Prostate gland (tissue), 2 donors: Measurements from ENCODE around the gene KCNG3. TPM values are rescaled to one million over a fixed set of nuclear protein-coding genes. Genes with fewer than 3 reads are reported as not detected.

Experiments used
- DNase-seq: peaks from one replicate; pipeline ENCODE4 v3.0.0-alpha.2; 2019; ENCODE audit warnings: low spot score
- H3K27ac ChIP-seq, 2 donors: fragments of 200-600 bp; sonication (generic); 2 replicates each; pipeline ENCODE4 v1.5.1; 2017 to 2019
- H3K27me3 ChIP-seq: fragments of 200-600 bp; sonication (generic); replicated peaks from 2 replicates; pipeline ENCODE4 v1.5.1; 2019; ENCODE audit not compliant: insufficient read depth
- H3K36me3 ChIP-seq, 2 donors: fragments of 200-600 bp; sonication (generic); 1 replicate in 1 of 2; 2 replicates in 1 of 2; pipeline versions ENCODE4 v1.5.1 to v1.8.1; 2017 to 2019
- H3K4me1 ChIP-seq: fragments of 200-600 bp; sonication (generic); replicated peaks from 2 replicates; pipeline ENCODE4 v1.5.1; 2019
- H3K4me3 ChIP-seq, 2 donors: fragments of 200-600 bp; sonication (generic); 2 replicates each; pipeline ENCODE4 v1.5.1; 2017 to 2019
- H3K9me3 ChIP-seq: fragments of 200-600 bp; sonication (generic); 2 replicates; pipeline ENCODE4 v1.5.1; 2017
- CTCF ChIP-seq, 4 experiments: fragments of 200-600 bp in 2 of 4; fragments of 450-650 bp in 2 of 4; sonication (generic) in 2 of 4; IDR thresholded peaks; 1 replicate in 3 of 4; 2 replicates in 1 of 4; pipeline ENCODE4 v1.5.1; 2016 to 2019; ENCODE audit warnings: antibody characterized with exemption in 4 of 4, mild to moderate bottlenecking in 2 of 4, moderate library complexity in 2 of 4
- POLR2A ChIP-seq: fragments of 450-650 bp; IDR thresholded peaks from one replicate; pipeline ENCODE4 v1.6.1; 2016; ENCODE audit warnings: antibody characterized with exemption, mild to moderate bottlenecking
- POLR2AphosphoS5 ChIP-seq: sonication (generic); formaldehyde crosslinking; IDR thresholded peaks from one replicate; pipeline ENCODE4 v1.6.1; 2017; ENCODE audit warnings: antibody characterized with exemption
- WGBS: methylation state at CpG from one replicate; pipeline ENCODE4 v1.1.5; 2018; 5-methylcytosine and 5-hydroxymethylcytosine counted together
- intact Hi-C: fragments of 100-400 bp; cut with DNase I; formaldehyde crosslinking; loops from one replicate; pipeline ENCODE4 v1.14.2; 2022
- total RNA-seq, 2 donors: library from RNA; depleted of rRNA; stranded (reverse); fragments of >200 nt; gene quantifications; one replicate each; pipeline ENCODE4 v1.1.0, GENCODE V29; 2016

KCNG3 gene
- total RNA-seq, 2 donors from 2014 or later = 0.27 to 4.1 TPM

GRCh38 chr2:42458396-42458795, 35.4 kb downstream of the KCNG3 start:
- Histone ChIP-seq H3K4me3 (no peak overlapping the region), H3K27ac (no peak overlapping the region), H3K4me1 (no peaks in the 10 kb centered on the region), H3K9me3 (no peaks in the 10 kb centered on the region), H3K36me3 (no peaks in the 10 kb centered on the region), H3K27me3 (no peaks in the 10 kb centered on the region)
- no peak for TF ChIP-seq POLR2AphosphoS5
- DNase-seq = no peak
- intact Hi-C loops = no loop called here
- WGBS = 87% methylated on average over 1 of the region's 1 CpG

DNA sequence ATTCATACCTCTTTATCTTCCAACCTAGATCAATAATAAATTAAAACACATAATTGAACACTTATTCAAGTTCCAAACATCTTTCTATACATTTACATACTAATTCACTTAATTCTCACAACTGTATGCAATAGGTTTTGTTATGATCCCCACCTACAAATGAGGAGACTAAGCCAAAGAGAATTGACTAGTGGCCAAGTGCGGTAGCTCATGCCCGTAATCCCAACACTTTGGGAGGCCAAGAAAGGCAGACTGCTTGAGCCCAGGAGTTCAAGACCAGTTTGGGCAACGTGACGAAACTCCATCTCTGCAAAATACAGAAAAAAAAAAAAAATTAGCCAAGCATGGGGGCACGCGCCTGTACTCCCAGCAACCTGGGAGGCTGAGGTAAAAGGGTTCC, 36.8 kb downstream of the KCNG3 start:
- intact Hi-C loops = no loop called here

DNA sequence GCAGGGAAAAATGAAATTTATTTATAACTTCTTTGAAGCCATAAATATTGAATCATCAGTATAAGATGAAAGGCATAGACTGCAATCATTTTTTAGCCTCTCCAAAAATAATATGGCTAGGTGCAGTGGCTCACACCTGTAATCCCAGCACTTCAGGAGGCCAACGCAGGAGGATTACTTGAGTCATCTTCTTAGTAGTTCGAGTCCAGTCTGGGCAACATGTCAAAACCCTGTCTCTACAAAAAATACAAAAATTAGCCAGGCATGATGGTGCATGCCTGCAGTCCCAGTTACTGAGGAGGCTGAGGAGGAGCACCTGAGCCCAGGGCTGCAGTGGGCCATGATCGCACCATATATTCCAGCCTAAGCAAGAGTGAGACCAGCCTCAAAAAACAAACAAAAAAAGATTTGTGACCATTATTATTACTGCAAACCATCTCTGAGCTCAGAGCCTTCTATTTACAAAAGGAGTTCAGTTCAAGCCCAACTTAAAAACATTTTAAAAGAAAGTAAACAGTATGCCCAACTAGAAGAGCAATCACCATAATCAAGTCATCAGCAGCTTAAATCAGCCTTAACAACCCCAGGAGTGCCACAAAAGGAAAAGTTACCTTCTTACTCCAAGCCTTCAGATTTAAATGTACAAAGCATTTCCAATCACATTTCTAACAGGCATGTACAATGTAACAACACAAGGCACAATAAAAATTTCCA, 37.5 kb downstream of the KCNG3 start:
- WGBS = 61% methylated on average over 3 of the region's 3 CpGs
- H3K4me3 ChIP-seq = no peak overlapping the region

More for the DNA sequence above, 36.8 kb downstream of the KCNG3 start:
- DNase-seq = no peak
- no peak overlapping the region for H3K4me3 ChIP-seq
- TF ChIP-seq POLR2A = no peak
- no peak for TF ChIP-seq CTCF (IDR thresholded peaks at IDR 0.05)
- H3K27me3 ChIP-seq = no peaks in the 10 kb centered on the region
- H3K4me1 ChIP-seq = no peaks in the 10 kb centered on the region
- 87% methylated on average over 6 of the region's 6 CpGs for WGBS
- no peaks in the 10 kb centered on the region for H3K9me3 ChIP-seq
- no peak overlapping the region for H3K27ac ChIP-seq
- H3K36me3 ChIP-seq = no peaks in the 10 kb centered on the region

DNA sequence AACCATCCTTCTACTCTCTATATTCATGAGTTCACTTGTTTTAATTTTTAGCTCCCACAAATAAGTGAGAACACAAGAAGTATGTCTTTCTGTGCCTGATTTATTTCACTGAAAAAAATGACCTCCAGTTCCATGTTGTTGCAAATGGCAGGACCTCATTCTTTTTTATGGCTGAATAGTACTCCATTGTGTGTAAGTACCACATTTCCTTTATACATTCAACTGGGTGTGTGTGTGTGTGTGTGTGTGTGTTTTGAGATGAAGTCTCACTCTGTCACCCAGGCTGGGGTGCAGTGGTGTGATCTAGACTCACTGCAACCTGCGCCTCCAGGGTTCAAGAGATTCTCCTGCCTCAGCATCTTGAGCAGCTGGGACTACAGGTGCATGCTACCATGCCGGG, 41.2 kb downstream of the KCNG3 start:
- WGBS = 100% methylated on average over 2 of the region's 2 CpGs
- no peak for TF ChIP-seq POLR2A
- no peak for TF ChIP-seq CTCF (IDR thresholded peaks at IDR 0.05)
- no peak for TF ChIP-seq POLR2AphosphoS5
- DNase-seq = no peak
- Histone ChIP-seq H3K27me3 (no peaks in the 10 kb centered on the region), H3K27ac (no peak overlapping the region), H3K9me3 (no peaks in the 10 kb centered on the region), H3K4me1 (no peaks in the 10 kb centered on the region), H3K4me3 (no peak overlapping the region), H3K36me3 (no peaks in the 10 kb centered on the region)
- intact Hi-C loops = no loop called here

More for the DNA sequence above, 37.5 kb downstream of the KCNG3 start:
- Histone ChIP-seq H3K27me3 (no peaks in the 10 kb centered on the region), H3K27ac (no peak overlapping the region), H3K9me3 (no peaks in the 10 kb centered on the region), H3K36me3 (no peaks in the 10 kb centered on the region), H3K4me1 (no peaks in the 10 kb centered on the region)
- no peak for DNase-seq
- intact Hi-C loops = no loop called here
- no peak for TF ChIP-seq CTCF (IDR thresholded peaks at IDR 0.05)
- no peak for TF ChIP-seq POLR2AphosphoS5
- TF ChIP-seq POLR2A = no peak

- no peak for DNase-seq
- Histone ChIP-seq H3K9me3 (no peaks in the 10 kb centered on the region), H3K27me3 (no peaks in the 10 kb centered on the region), H3K36me3 (no peaks in the 10 kb centered on the region), H3K4me3 (no peak overlapping the region), H3K4me1 (peaks cover 5% of the 10 kb centered on the region), H3K27ac (no peak overlapping the region)
- intact Hi-C loops = no loop called here
- TF ChIP-seq POLR2AphosphoS5 = no peak
- TF ChIP-seq CTCF (IDR thresholded peaks at IDR 0.05) = no peak
- TF ChIP-seq POLR2A = no peak
- 50% methylated on average over 2 of the region's 2 CpGs for WGBS
These were observed 43.6 kb downstream of the KCNG3 start for GRCh38 chr2:42450136-42450535.
